ENCODE measurements around the gene BBS12.
A peak's percentile ranks its signal among the peaks of the same experiment; 100 is the strongest.
"Not testable (repeated sequence)": the region's sequence is repeated elsewhere in the genome, so short reads cannot be mapped to it uniquely, and the experiment has no call there.

BBS12 gene

GRCh38 chr4:122781486-122781885 lies 49.0 kb downstream of the BBS12 start:
- Histone ChIP-seq H3K4me3 (ENCODE audit: low read depth, low read length) (no peak overlapping the region), H2AFZ (ENCODE audit: low read length, unreplicated experiment) (peak overlapping the region; percentile 81), H3K27ac (ENCODE audit: low read depth, low read length) (no peak overlapping the region; the same call in 1 of the 2 replicates), H3K4me1 (ENCODE audit: control insufficient read depth, insufficient read depth, low read length, unreplicated experiment) (peaks cover 55% of the 10 kb centered on the region), H3K27me3 (ENCODE audit: insufficient read depth, low read length) (no peaks in the 10 kb centered on the region), H3K79me2 (ENCODE audit: control insufficient read depth, insufficient read depth, low read length, unreplicated experiment) (no peaks in the 10 kb centered on the region), H3K36me3 (ENCODE audit: insufficient read depth, low read length) (no peaks in the 10 kb centered on the region)

- H3K4me3 ChIP-seq (ENCODE audit: low read depth, low read length): peak overlapping the region; percentile 32
- no peaks in the 10 kb centered on the region for H3K79me2 ChIP-seq (ENCODE audit: control insufficient read depth, insufficient read depth, low read length, unreplicated experiment)
- H3K36me3 ChIP-seq (ENCODE audit: insufficient read depth, low read length): no peaks in the 10 kb centered on the region
- peak overlapping the region; percentile 16 for H2AFZ ChIP-seq (ENCODE audit: low read length, unreplicated experiment)
- no peaks in the 10 kb centered on the region for H3K27me3 ChIP-seq (ENCODE audit: insufficient read depth, low read length)
- peaks cover 42% of the 10 kb centered on the region for H3K4me1 ChIP-seq (ENCODE audit: control insufficient read depth, insufficient read depth, low read length, unreplicated experiment)
- peak overlapping the region; percentile 82 for H3K27ac ChIP-seq (ENCODE audit: low read depth, low read length)
Observed at GRCh38 chr4:122783301-122784215, 51.1 kb downstream of the BBS12 start.

- no peaks in the 10 kb centered on the region for H3K79me2 ChIP-seq (ENCODE audit: control insufficient read depth, insufficient read depth, low read length, unreplicated experiment)
- no peak overlapping the region for H3K4me3 ChIP-seq (ENCODE audit: low read depth, low read length)
- no peaks in the 10 kb centered on the region for H3K27me3 ChIP-seq (ENCODE audit: insufficient read depth, low read length)
- H2AFZ ChIP-seq (ENCODE audit: low read length, unreplicated experiment): no peak overlapping the region
- H3K4me1 ChIP-seq (ENCODE audit: control insufficient read depth, insufficient read depth, low read length, unreplicated experiment): peaks cover 40% of the 10 kb centered on the region
- peak overlapping the region; percentile 82 for H3K27ac ChIP-seq (ENCODE audit: low read depth, low read length)
- H3K36me3 ChIP-seq (ENCODE audit: insufficient read depth, low read length): no peaks in the 10 kb centered on the region
Observed at GRCh38 chr4:122784261-122784660, 51.8 kb downstream of the BBS12 start.

GRCh38 chr4:122785099-122785498 lies 52.6 kb downstream of the BBS12 start:
- Histone ChIP-seq H3K36me3 (ENCODE audit: insufficient read depth, low read length) (no peaks in the 10 kb centered on the region), H3K4me1 (ENCODE audit: control insufficient read depth, insufficient read depth, low read length, unreplicated experiment) (peaks cover 40% of the 10 kb centered on the region), H3K27me3 (ENCODE audit: insufficient read depth, low read length) (no peaks in the 10 kb centered on the region), H3K27ac (ENCODE audit: low read depth, low read length) (no peak overlapping the region), H2AFZ (ENCODE audit: low read length, unreplicated experiment) (no peak overlapping the region), H3K79me2 (ENCODE audit: control insufficient read depth, insufficient read depth, low read length, unreplicated experiment) (no peaks in the 10 kb centered on the region), H3K4me3 (ENCODE audit: low read depth, low read length) (no peak overlapping the region)

- not testable (repeated sequence) for H3K27me3 ChIP-seq (ENCODE audit: insufficient read depth, low read length); H3K27ac ChIP-seq (ENCODE audit: low read depth, low read length); H3K4me3 ChIP-seq (ENCODE audit: low read depth, low read length)
Observed at GRCh38 chr4:122786296-122786695, 53.8 kb downstream of the BBS12 start.

GRCh38 chr4:122786920-122787319 lies 54.4 kb downstream of the BBS12 start:
- H3K4me3 ChIP-seq (ENCODE audit: low read depth, low read length); H3K36me3 ChIP-seq (ENCODE audit: insufficient read depth, low read length); H3K27me3 ChIP-seq (ENCODE audit: insufficient read depth, low read length); H3K79me2 ChIP-seq (ENCODE audit: control insufficient read depth, insufficient read depth, low read length, unreplicated experiment); H3K27ac ChIP-seq (ENCODE audit: low read depth, low read length): not testable (repeated sequence)
- Histone ChIP-seq H2AFZ (ENCODE audit: low read length, unreplicated experiment) (peak overlapping the region; percentile 59), H3K4me1 (ENCODE audit: control insufficient read depth, insufficient read depth, low read length, unreplicated experiment) (peaks cover 32% of the 10 kb centered on the region)

More at GRCh38 chr4:122786296-122786695, 53.8 kb downstream of the BBS12 start:
- not testable (repeated sequence) for H3K79me2 ChIP-seq (ENCODE audit: control insufficient read depth, insufficient read depth, low read length, unreplicated experiment); H3K36me3 ChIP-seq (ENCODE audit: insufficient read depth, low read length); H2AFZ ChIP-seq (ENCODE audit: low read length, unreplicated experiment)
- H3K4me1 ChIP-seq (ENCODE audit: control insufficient read depth, insufficient read depth, low read length, unreplicated experiment): peaks cover 38% of the 10 kb centered on the region

GRCh38 chr4:122787940-122788339 lies 55.4 kb downstream of the BBS12 start:
- Histone ChIP-seq H2AFZ (ENCODE audit: low read length, unreplicated experiment) (peak overlapping the region; percentile 59), H3K27ac (ENCODE audit: low read depth, low read length) (no peak overlapping the region), H3K79me2 (ENCODE audit: control insufficient read depth, insufficient read depth, low read length, unreplicated experiment) (no peaks in the 10 kb centered on the region), H3K4me1 (ENCODE audit: control insufficient read depth, insufficient read depth, low read length, unreplicated experiment) (peaks cover 22% of the 10 kb centered on the region), H3K4me3 (ENCODE audit: low read depth, low read length) (no peak overlapping the region), H3K27me3 (ENCODE audit: insufficient read depth, low read length) (no peaks in the 10 kb centered on the region), H3K36me3 (ENCODE audit: insufficient read depth, low read length) (no peaks in the 10 kb centered on the region)

GRCh38 chr4:122788935-122789334 lies 56.4 kb downstream of the BBS12 start:
- Histone ChIP-seq H3K4me3 (ENCODE audit: low read depth, low read length) (no peak overlapping the region), H3K27me3 (ENCODE audit: insufficient read depth, low read length) (no peaks in the 10 kb centered on the region), H3K36me3 (ENCODE audit: insufficient read depth, low read length) (no peaks in the 10 kb centered on the region), H3K79me2 (ENCODE audit: control insufficient read depth, insufficient read depth, low read length, unreplicated experiment) (no peaks in the 10 kb centered on the region), H3K27ac (ENCODE audit: low read depth, low read length) (no peak overlapping the region), H3K4me1 (ENCODE audit: control insufficient read depth, insufficient read depth, low read length, unreplicated experiment) (peaks cover 19% of the 10 kb centered on the region), H2AFZ (ENCODE audit: low read length, unreplicated experiment) (no peak overlapping the region)

- no peaks in the 10 kb centered on the region for H3K27me3 ChIP-seq (ENCODE audit: insufficient read depth, low read length)
- H3K79me2 ChIP-seq (ENCODE audit: control insufficient read depth, insufficient read depth, low read length, unreplicated experiment): no peaks in the 10 kb centered on the region
- H3K4me3 ChIP-seq (ENCODE audit: low read depth, low read length): no peak overlapping the region
- peaks cover 28% of the 10 kb centered on the region for H3K4me1 ChIP-seq (ENCODE audit: control insufficient read depth, insufficient read depth, low read length, unreplicated experiment)
- H3K27ac ChIP-seq (ENCODE audit: low read depth, low read length): no peak overlapping the region
- H3K36me3 ChIP-seq (ENCODE audit: insufficient read depth, low read length): no peaks in the 10 kb centered on the region
- no peak overlapping the region for H2AFZ ChIP-seq (ENCODE audit: low read length, unreplicated experiment)
Observed at GRCh38 chr4:122793811-122794210, 61.3 kb downstream of the BBS12 start.
